ENCODE data around the gene OTUD7B. TPM values are rescaled to one million over a fixed set of nuclear protein-coding genes. Genes with fewer than 3 reads are reported as not detected.

The OTUD7B gene
- total and polyA plus RNA-seq, 4 donors = 6.3 to 41.2 (median 21.5) TPM

DNA sequence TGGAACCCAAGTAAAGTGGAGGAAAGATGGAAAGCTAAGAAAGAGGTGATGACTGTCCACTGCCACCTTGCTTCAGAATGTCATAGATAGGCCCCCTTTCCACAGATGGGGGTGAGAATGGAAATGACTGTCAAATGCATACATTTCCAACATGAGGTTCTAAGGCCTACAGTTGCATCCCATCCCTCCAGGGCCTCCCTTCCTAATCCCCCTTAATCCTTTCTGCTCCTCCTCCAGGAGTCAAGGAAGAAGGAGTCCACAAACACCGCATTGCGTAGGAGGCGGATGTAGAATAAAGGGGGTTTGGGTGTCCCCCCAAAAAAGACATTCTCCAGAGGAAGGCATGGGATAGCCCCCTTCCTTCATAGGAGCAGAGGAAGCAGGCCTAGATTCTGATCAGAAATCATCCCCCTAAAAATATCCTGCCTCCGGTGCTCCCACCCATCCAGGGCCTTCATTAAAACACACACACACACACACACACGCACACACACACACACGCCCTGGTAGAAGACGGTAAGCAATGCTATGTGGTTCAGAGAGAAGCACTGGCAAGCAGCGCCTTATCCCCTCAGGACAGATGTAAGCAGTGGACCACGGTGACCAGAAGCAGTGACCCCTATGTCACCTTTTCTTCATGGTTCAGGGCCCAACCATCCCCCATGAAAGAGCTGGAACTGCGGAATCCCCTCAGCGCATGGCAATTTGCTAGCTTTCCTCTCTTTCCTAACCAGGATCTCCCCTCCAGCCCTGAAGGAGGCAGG is 94.9 kb downstream of the OTUD7B start:
- H3K4me1 ChIP-seq (ENCODE audit: control insufficient read depth in 1 of 2, insufficient read depth in 2 of 2, low read length in 2 of 2) = no peaks in the 10 kb centered on the region
- intact Hi-C loops (cut with DNase I) = no loop called here
- 72 to 77% methylated on average over 11 of the region's 11 CpGs for WGBS, 2 donors
- DNase-seq (no peak), ATAC-seq (ENCODE audit: low FRiP score) (no peak)
- no peaks in the 10 kb centered on the region for H3K27me3 ChIP-seq (ENCODE audit: control insufficient read depth in 1 of 2, insufficient read depth in 2 of 2, low read length in 1 of 2)
- no peaks in the 10 kb centered on the region for H3K9me3 ChIP-seq (ENCODE audit: control insufficient read depth, low read length)
- no peak overlapping the region for H3K4me3 ChIP-seq (ENCODE audit: low read length in 2 of 2)
- peaks cover 0 to 2% of the 10 kb centered on the region in 2 donors for H3K36me3 ChIP-seq (ENCODE audit: control insufficient read depth in 1 of 2, insufficient read depth in 2 of 2, low read length in 1 of 2)
- H3K27ac ChIP-seq (ENCODE audit: low read depth in 1 of 2, low read length in 2 of 2) = peak overlapping the region in 1 of 2 donors; percentile 64

DNA sequence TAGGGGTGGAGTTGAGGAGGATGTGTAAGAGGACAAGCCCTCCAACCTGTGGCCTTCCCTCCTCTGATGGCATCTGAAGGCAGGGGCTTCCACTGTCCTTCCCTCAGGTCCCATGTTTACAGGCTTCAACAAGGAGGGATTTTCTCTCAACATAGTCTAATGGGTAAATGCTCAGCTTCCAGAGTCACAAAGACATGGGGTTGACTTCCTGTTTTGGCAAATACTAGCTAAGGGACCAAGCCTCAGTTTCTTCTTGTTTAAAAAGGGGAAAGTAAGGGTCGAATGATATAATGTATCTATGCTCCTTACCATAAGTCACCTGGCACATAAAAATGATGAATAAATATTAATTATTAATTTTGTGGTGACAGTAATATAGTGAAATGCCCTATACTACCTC is 96.0 kb downstream of the OTUD7B start:
- no peaks in the 10 kb centered on the region for H3K27me3 ChIP-seq (ENCODE audit: control insufficient read depth in 1 of 2, insufficient read depth in 2 of 2, low read length in 1 of 2)
- no peak overlapping the region for H3K4me3 ChIP-seq (ENCODE audit: low read length in 2 of 2)
- no peak for DNase-seq
- ATAC-seq (ENCODE audit: low FRiP score) = no peak
- no peaks in the 10 kb centered on the region for H3K9me3 ChIP-seq (ENCODE audit: control insufficient read depth, low read length)
- H3K27ac ChIP-seq (ENCODE audit: low read depth in 1 of 2, low read length in 2 of 2) = no peak overlapping the region
- intact Hi-C loops (cut with DNase I) = no loop called here
- H3K36me3 ChIP-seq (ENCODE audit: control insufficient read depth in 1 of 2, insufficient read depth in 2 of 2, low read length in 1 of 2) = peaks cover 0 to 2% of the 10 kb centered on the region in 2 donors
- no peaks in the 10 kb centered on the region for H3K4me1 ChIP-seq (ENCODE audit: control insufficient read depth in 1 of 2, insufficient read depth in 2 of 2, low read length in 2 of 2)
- WGBS, 2 donors = 83 to 89% methylated on average over 1 of the region's 1 CpG

- Histone ChIP-seq H3K4me1 (ENCODE audit: control insufficient read depth in 1 of 2, insufficient read depth in 2 of 2, low read length in 2 of 2) (no peaks in the 10 kb centered on the region), H3K27me3 (ENCODE audit: control insufficient read depth in 1 of 2, insufficient read depth in 2 of 2, low read length in 1 of 2) (no peaks in the 10 kb centered on the region), H3K4me3 (ENCODE audit: low read length in 2 of 2) (no peak overlapping the region), H3K9me3 (ENCODE audit: control insufficient read depth, low read length) (no peaks in the 10 kb centered on the region), H3K27ac (ENCODE audit: low read depth in 1 of 2, low read length in 2 of 2) (no peak overlapping the region), H3K36me3 (ENCODE audit: control insufficient read depth in 1 of 2, insufficient read depth in 2 of 2, low read length in 1 of 2) (peaks cover 0 to 4% of the 10 kb centered on the region in 2 donors)
- intact Hi-C loops (cut with DNase I) = no loop called here
- DNase-seq (no peak), ATAC-seq (ENCODE audit: low FRiP score) (no peak)
- 77 to 79% methylated on average over 10 of the region's 10 CpGs for WGBS, 2 donors
These were observed 103.9 kb downstream of the OTUD7B start for GRCh38 chr1:149906570-149907075.

DNA sequence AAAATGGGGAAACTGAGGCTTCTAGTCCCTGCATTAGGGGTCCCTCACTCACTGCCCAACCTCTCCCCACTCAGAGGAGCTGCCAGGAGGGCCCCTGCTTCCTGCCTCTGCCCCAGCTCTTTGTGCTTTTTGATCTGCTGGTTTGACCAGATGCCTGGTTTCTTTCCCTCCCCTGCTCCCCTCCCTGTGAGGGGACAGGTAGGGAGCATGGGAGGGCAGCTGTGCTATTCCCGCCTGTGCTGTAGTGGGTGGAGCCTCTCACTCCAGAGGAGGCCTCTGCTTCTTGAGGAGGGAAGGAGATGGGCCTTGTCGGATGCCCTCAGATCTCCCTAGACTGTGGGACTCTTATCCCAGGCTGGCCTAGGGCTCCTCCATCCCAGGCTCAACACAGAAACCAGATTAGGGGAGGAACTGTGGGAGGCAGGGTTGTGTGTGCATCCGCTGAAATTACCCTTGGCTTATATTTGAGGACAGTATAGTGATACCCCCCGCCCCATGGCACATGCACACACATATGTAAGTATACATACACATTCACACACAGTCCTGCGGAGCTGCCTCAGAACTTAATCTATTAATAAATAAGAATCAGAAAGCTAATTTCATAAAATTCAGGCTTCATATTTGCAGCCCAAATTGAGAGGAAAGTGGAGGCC is 106.6 kb downstream of the OTUD7B start:
- Histone ChIP-seq H3K4me1 (ENCODE audit: control insufficient read depth in 1 of 2, insufficient read depth in 2 of 2, low read length in 2 of 2) (no peaks in the 10 kb centered on the region), H3K9me3 (ENCODE audit: control insufficient read depth, low read length) (no peaks in the 10 kb centered on the region), H3K27me3 (ENCODE audit: control insufficient read depth in 1 of 2, insufficient read depth in 2 of 2, low read length in 1 of 2) (no peaks in the 10 kb centered on the region), H3K4me3 (ENCODE audit: low read length in 2 of 2) (no peak overlapping the region), H3K36me3 (ENCODE audit: control insufficient read depth in 1 of 2, insufficient read depth in 2 of 2, low read length in 1 of 2) (peaks cover 0 to 4% of the 10 kb centered on the region in 2 donors), H3K27ac (ENCODE audit: low read depth in 1 of 2, low read length in 2 of 2) (no peak overlapping the region)
- DNase-seq (no peak), ATAC-seq (ENCODE audit: low FRiP score) (no peak)
- intact Hi-C loops (cut with DNase I) = no loop called here
- 82 to 83% methylated on average over 5 of the region's 5 CpGs for WGBS, 2 donors

- intact Hi-C loops (cut with DNase I) = loop anchor here in 1 of 2 donors (5.0 kb wide), 1 partner anchor 278 kb away; no protein-coding TSS in a partner anchor
- 3 to 4% methylated on average over 65 of the region's 65 CpGs for WGBS, 2 donors
- H3K9me3 ChIP-seq (ENCODE audit: control insufficient read depth, low read length) = no peaks in the 10 kb centered on the region
- peak; percentile 97 to 98 for DNase-seq
- H3K27ac ChIP-seq (ENCODE audit: low read depth in 1 of 2, low read length in 2 of 2) = peak within 1 kb of the TSS in 1 of 2 donors; percentile 77
- H3K4me1 ChIP-seq (ENCODE audit: control insufficient read depth in 1 of 2, insufficient read depth in 2 of 2, low read length in 2 of 2) = no peaks in the 10 kb centered on the region
- peak within 1 kb of the TSS; percentile 33 to 78 for H3K4me3 ChIP-seq (ENCODE audit: low read length in 2 of 2)
- H3K36me3 ChIP-seq (ENCODE audit: control insufficient read depth in 1 of 2, insufficient read depth in 2 of 2, low read length in 1 of 2) = peaks cover 0 to 1% of the 10 kb centered on the region in 2 donors
- peak; percentile 98 for ATAC-seq (ENCODE audit: low FRiP score)
- H3K27me3 ChIP-seq (ENCODE audit: control insufficient read depth in 1 of 2, insufficient read depth in 2 of 2, low read length in 1 of 2) = no peaks in the 10 kb centered on the region
These were observed 110.9 kb downstream of the OTUD7B start, which contains the start of gene BOLA1 for GRCh38 chr1:149899460-149900284. TSS of gene BOLA1 (plus strand) at chr1:149899568. CDS start at chr1:149900060, 492 bp downstream.

GRCh38 chr1:149896575-149896974 is 114.0 kb downstream of the OTUD7B start:
- Histone ChIP-seq H3K4me1 (ENCODE audit: control insufficient read depth in 1 of 2, insufficient read depth in 2 of 2, low read length in 2 of 2) (no peaks in the 10 kb centered on the region), H3K27ac (ENCODE audit: low read depth in 1 of 2, low read length in 2 of 2) (no peak overlapping the region), H3K36me3 (ENCODE audit: control insufficient read depth in 1 of 2, insufficient read depth in 2 of 2, low read length in 1 of 2) (no peaks in the 10 kb centered on the region), H3K4me3 (ENCODE audit: low read length in 2 of 2) (no peak overlapping the region), H3K27me3 (ENCODE audit: control insufficient read depth in 1 of 2, insufficient read depth in 2 of 2, low read length in 1 of 2) (no peaks in the 10 kb centered on the region), H3K9me3 (ENCODE audit: control insufficient read depth, low read length) (no peaks in the 10 kb centered on the region)
- DNase-seq = no peak
- intact Hi-C loops (cut with DNase I) = loop anchor here in 1 of 2 donors (5.0 kb wide), 1 partner anchor 281 kb away; no protein-coding TSS in a partner anchor
- ATAC-seq (ENCODE audit: low FRiP score) = no peak
- WGBS, 2 donors = 95 to 96% methylated on average over 4 of the region's 4 CpGs

DNA sequence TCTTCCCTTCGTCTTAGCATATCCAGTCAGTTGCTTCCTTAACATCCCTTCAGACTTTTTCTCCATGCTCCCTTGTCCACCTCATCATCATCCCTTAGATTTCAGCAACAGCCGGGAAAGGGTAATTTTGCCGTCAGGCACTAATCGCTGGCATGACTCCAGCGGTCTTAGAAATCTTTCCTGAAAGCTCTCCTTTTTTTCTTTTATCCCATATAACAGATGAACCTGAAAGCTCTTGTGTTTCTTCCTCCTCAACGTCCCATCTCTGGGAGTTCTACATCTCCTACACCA is 121.6 kb downstream of the OTUD7B start:
- ATAC-seq (ENCODE audit: low FRiP score) (no peak), DNase-seq (peak; percentile 62 to 63)
- 5 to 7% methylated on average over 6 of the region's 6 CpGs for WGBS, 2 donors
- H3K9me3 ChIP-seq (ENCODE audit: control insufficient read depth, low read length) = no peaks in the 10 kb centered on the region
- H3K27me3 ChIP-seq (ENCODE audit: control insufficient read depth in 1 of 2, insufficient read depth in 2 of 2, low read length in 1 of 2) = peaks cover 0 to 2% of the 10 kb centered on the region in 2 donors
- H3K4me3 ChIP-seq (ENCODE audit: low read length in 2 of 2) = peak overlapping the region; percentile 54 to 97
- peak overlapping the region; percentile 52 to 98 for H3K27ac ChIP-seq (ENCODE audit: low read depth in 1 of 2, low read length in 2 of 2)
- H3K36me3 ChIP-seq (ENCODE audit: control insufficient read depth in 1 of 2, insufficient read depth in 2 of 2, low read length in 1 of 2) = no peaks in the 10 kb centered on the region
- peaks cover 0 to 4% of the 10 kb centered on the region in 2 donors for H3K4me1 ChIP-seq (ENCODE audit: control insufficient read depth in 1 of 2, insufficient read depth in 2 of 2, low read length in 2 of 2)
- intact Hi-C loops (cut with DNase I) = loop anchor here in 1 of 2 donors (2.0 kb wide), 1 partner anchor 50 kb away; no protein-coding TSS in a partner anchor

GRCh38 chr1:149888247-149888998 is 122.1 kb downstream of the OTUD7B start:
- H3K27ac ChIP-seq (ENCODE audit: low read depth in 1 of 2, low read length in 2 of 2) = peak overlapping the region; percentile 59 to 98
- intact Hi-C loops (cut with DNase I) = loop anchor here in 1 of 2 donors (2.0 kb wide), 1 partner anchor 50 kb away; no protein-coding TSS in a partner anchor
- ATAC-seq (ENCODE audit: low FRiP score) (peak; percentile 70), DNase-seq (peak; percentile 90 to 92)
- H3K4me1 ChIP-seq (ENCODE audit: control insufficient read depth in 1 of 2, insufficient read depth in 2 of 2, low read length in 2 of 2) = peaks cover 0 to 4% of the 10 kb centered on the region in 2 donors
- H3K4me3 ChIP-seq (ENCODE audit: low read length in 2 of 2) = peak overlapping the region; percentile 54 to 97
- H3K36me3 ChIP-seq (ENCODE audit: control insufficient read depth in 1 of 2, insufficient read depth in 2 of 2, low read length in 1 of 2) = no peaks in the 10 kb centered on the region
- H3K27me3 ChIP-seq (ENCODE audit: control insufficient read depth in 1 of 2, insufficient read depth in 2 of 2, low read length in 1 of 2) = peaks cover 0 to 2% of the 10 kb centered on the region in 2 donors
- no peaks in the 10 kb centered on the region for H3K9me3 ChIP-seq (ENCODE audit: control insufficient read depth, low read length)
- 1% methylated on average over 28 of the region's 28 CpGs for WGBS, 2 donors
